Lower lobe of right lung (tissue), 2 donors: ENCODE measurements around the gene MB21D2. TPM values are rescaled to one million over a fixed set of nuclear protein-coding genes. Genes with fewer than 3 reads are reported as not detected.

ENCODE experiments used
- ATAC-seq, 2 donors: fragments of 200-7000 bp; cut with Tn5 transposase; one replicate each; pipeline ENCODE4 v1.9.1; 2020 to 2022; ENCODE audit warnings: mild to moderate bottlenecking in 2 of 2, moderate library complexity in 2 of 2
- DNase-seq: peaks from one replicate; pipeline ENCODE4 v3.0.0-alpha.2; 2020
- H3K27ac ChIP-seq: fragments of 200-600 bp; one replicate; pipeline ENCODE4 v1.8.0; 2022
- H3K27me3 ChIP-seq: fragments of 200-600 bp; one replicate; pipeline ENCODE4 v1.8.0; 2022; ENCODE audit warnings: low read depth
- H3K36me3 ChIP-seq: fragments of 200-600 bp; one replicate; pipeline ENCODE4 v1.8.0; 2022; ENCODE audit warnings: mild to moderate bottlenecking
- H3K4me1 ChIP-seq: fragments of 200-600 bp; one replicate; pipeline ENCODE4 v1.8.0; 2022
- H3K4me3 ChIP-seq: fragments of 200-600 bp; one replicate; pipeline ENCODE4 v1.8.0; 2022; ENCODE audit warnings: mild to moderate bottlenecking
- H3K9me3 ChIP-seq: fragments of 200-600 bp; one replicate; pipeline ENCODE4 v1.8.0; 2022
- CTCF ChIP-seq: fragments of 200-600 bp; IDR thresholded peaks from one replicate; pipeline ENCODE4 v1.8.0; 2022; ENCODE audit warnings: antibody characterized with exemption, mild to moderate bottlenecking
- intact Hi-C: fragments of 100-400 bp; cut with DNase I; formaldehyde crosslinking; loops from one replicate; pipeline ENCODE4 v1.11.0; 2022
- total RNA-seq: library from RNA; stranded (reverse); fragmentation: NEBNext Ultra II Directional; extraction: Animal tissue kit (Norgen Biotek cat#: 25700); gene quantifications from one replicate; pipeline ENCODE4 v1.2.1, GENCODE V29; 2021
- donor health status: DM: no; HTN: yes; CAD: no; lungs with severe emphysema.

MB21D2 gene
- total RNA-seq, 1 donor from 2014 or later, result 5.0 TPM

- H3K27me3 ChIP-seq, result no peaks in the 10 kb centered on the region
- no peak for TF ChIP-seq CTCF
- no peak for ATAC-seq
Measured at GRCh38 chr3:192840143-192840836, 77.4 kb downstream of the MB21D2 start.

GRCh38 chr3:192835818-192836815 is 81.5 kb downstream of the MB21D2 start:
- intact Hi-C loops, result no loop called here

More at GRCh38 chr3:192840143-192840836, 77.4 kb downstream of the MB21D2 start:
- Histone ChIP-seq H3K36me3 (no peaks in the 10 kb centered on the region), H3K4me1 (peaks cover 17% of the 10 kb centered on the region), H3K4me3 (no peak overlapping the region), H3K9me3 (no peaks in the 10 kb centered on the region), H3K27ac (no peak overlapping the region)
- intact Hi-C loops, result no loop called here
- no peak for DNase-seq

GRCh38 chr3:192834428-192834827 is 83.2 kb downstream of the MB21D2 start:
- ATAC-seq, result no peak
- Histone ChIP-seq H3K4me1 (peaks cover 11% of the 10 kb centered on the region), H3K27me3 (no peaks in the 10 kb centered on the region), H3K27ac (no peak overlapping the region), H3K9me3 (no peaks in the 10 kb centered on the region), H3K4me3 (no peak overlapping the region), H3K36me3 (no peaks in the 10 kb centered on the region)
- no peak for DNase-seq
- intact Hi-C loops, result no loop called here
- no peak for TF ChIP-seq CTCF

More at GRCh38 chr3:192835818-192836815, 81.5 kb downstream of the MB21D2 start:
- Histone ChIP-seq H3K4me3 (no peak overlapping the region), H3K36me3 (no peaks in the 10 kb centered on the region), H3K9me3 (no peaks in the 10 kb centered on the region), H3K27me3 (no peaks in the 10 kb centered on the region), H3K27ac (no peak overlapping the region), H3K4me1 (peaks cover 11% of the 10 kb centered on the region)
- DNase-seq (peak; percentile 60), ATAC-seq (peak in 1 of 2 donors; percentile 54)
- TF ChIP-seq CTCF, result no peak

GRCh38 chr3:192833177-192833890 is 84.3 kb downstream of the MB21D2 start:
- peaks cover 11% of the 10 kb centered on the region for H3K4me1 ChIP-seq
- H3K36me3 ChIP-seq, result no peaks in the 10 kb centered on the region
- ATAC-seq (peak in 1 of 2 donors; percentile 25), DNase-seq (no peak)
- H3K27ac ChIP-seq, result no peak overlapping the region
- intact Hi-C loops, result no loop called here
- no peaks in the 10 kb centered on the region for H3K9me3 ChIP-seq
- no peaks in the 10 kb centered on the region for H3K27me3 ChIP-seq
- no peak overlapping the region for H3K4me3 ChIP-seq
- no peak for TF ChIP-seq CTCF

GRCh38 chr3:192831801-192832347 is 85.8 kb downstream of the MB21D2 start:
- ATAC-seq, result no peak
- TF ChIP-seq CTCF, result no peak
- DNase-seq, result no peak
- Histone ChIP-seq H3K27me3 (no peaks in the 10 kb centered on the region), H3K4me1 (peaks cover 11% of the 10 kb centered on the region), H3K4me3 (no peak overlapping the region), H3K9me3 (no peaks in the 10 kb centered on the region), H3K36me3 (no peaks in the 10 kb centered on the region), H3K27ac (no peak overlapping the region)
- intact Hi-C loops, result no loop called here
